Endothelial cell (in vitro differentiated cells): ENCODE results near the gene RAPGEF5. TPM values are rescaled to one million over a fixed set of nuclear protein-coding genes. Genes with fewer than 3 reads are reported as not detected.

ENCODE experiments used
- DNase-seq: peaks from one replicate; pipeline ENCODE4 v3.0.0; 2021; ENCODE audit warnings: low spot score
- H3K27ac Mint-ChIP-seq: one replicate; pipeline ENCODE4 v1.8.0; 2021; ENCODE audit warnings: mixed read lengths, inconsistent platforms; ENCODE audit not compliant: unreplicated experiment
- H3K27me3 Mint-ChIP-seq: one replicate; pipeline ENCODE4 v1.8.0; 2021; ENCODE audit warnings: mild to moderate bottlenecking, moderate library complexity, mixed read lengths, inconsistent platforms; ENCODE audit not compliant: unreplicated experiment
- H3K36me3 Mint-ChIP-seq: one replicate; pipeline ENCODE4 v1.8.0; 2021; ENCODE audit warnings: mild to moderate bottlenecking, low read depth, mixed read lengths, inconsistent platforms; ENCODE audit not compliant: unreplicated experiment
- H3K4me1 Mint-ChIP-seq: one replicate; pipeline ENCODE4 v1.8.0; 2021; ENCODE audit warnings: mild to moderate bottlenecking, mixed read lengths, inconsistent platforms; ENCODE audit not compliant: unreplicated experiment
- H3K4me3 Mint-ChIP-seq: one replicate; pipeline ENCODE4 v1.8.0; 2021; ENCODE audit warnings: mild to moderate bottlenecking, mixed read lengths, inconsistent platforms; ENCODE audit not compliant: unreplicated experiment
- H3K9me3 Mint-ChIP-seq: one replicate; pipeline ENCODE4 v1.8.0; 2021; ENCODE audit warnings: mixed read lengths, inconsistent platforms; ENCODE audit not compliant: unreplicated experiment
- CTCF ChIP-seq: fragments of 200-600 bp; sonication (generic); IDR thresholded peaks from one replicate; pipeline ENCODE4 v1.5.0; 2021; ENCODE audit warnings: antibody characterized with exemption; ENCODE audit not compliant: unreplicated experiment
- total RNA-seq: library from RNA; stranded (reverse); fragmentation: NEBNext Ultra II Directional; extraction: Animal tissue kit (Norgen Biotek cat#: 25700); gene quantifications from one replicate; pipeline ENCODE4 v1.2.1, GENCODE V29; 2021; ENCODE audit not compliant: unreplicated experiment

The RAPGEF5 gene
- total RNA-seq, 1 donor from 2014 or later = 135 TPM

DNA sequence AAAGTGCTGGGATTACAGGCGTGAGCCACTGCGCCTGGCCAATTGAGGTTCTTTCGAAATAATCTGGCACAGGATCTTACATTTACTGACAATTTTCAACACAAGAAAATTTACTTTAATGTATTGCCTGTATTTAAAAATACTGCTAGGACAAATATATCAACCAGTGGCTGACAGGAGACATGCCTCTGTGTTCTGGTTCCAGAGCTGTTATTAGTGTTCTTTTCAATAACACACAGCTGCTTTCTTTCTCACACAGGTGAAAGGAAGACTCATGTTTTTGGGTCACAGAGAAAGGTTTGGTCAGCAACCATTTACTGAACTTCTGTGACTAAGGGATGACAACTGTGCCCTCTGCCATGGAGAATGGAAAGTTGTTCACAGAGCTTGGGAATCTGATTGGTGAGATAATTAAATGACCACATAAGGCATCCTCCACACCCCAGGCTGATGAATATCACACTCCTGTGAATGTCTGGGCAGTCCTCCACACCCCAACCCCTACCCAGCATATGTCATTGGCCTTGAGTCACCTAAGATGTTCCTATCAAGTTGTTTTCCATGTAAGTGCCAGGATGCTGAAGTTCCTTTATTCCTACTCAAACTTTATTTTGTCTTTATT lies 180.1 kb downstream of the RAPGEF5 start:
- no peak for TF ChIP-seq CTCF
- H3K4me3 Mint-ChIP-seq = no peak overlapping the region
- no peak for DNase-seq
- no peaks in the 10 kb centered on the region for H3K9me3 Mint-ChIP-seq
- H3K27me3 Mint-ChIP-seq = peaks cover 7% of the 10 kb centered on the region
- H3K4me1 Mint-ChIP-seq = peaks cover 37% of the 10 kb centered on the region
- H3K36me3 Mint-ChIP-seq = peaks cover 53% of the 10 kb centered on the region
- H3K27ac Mint-ChIP-seq = no peak overlapping the region

DNA sequence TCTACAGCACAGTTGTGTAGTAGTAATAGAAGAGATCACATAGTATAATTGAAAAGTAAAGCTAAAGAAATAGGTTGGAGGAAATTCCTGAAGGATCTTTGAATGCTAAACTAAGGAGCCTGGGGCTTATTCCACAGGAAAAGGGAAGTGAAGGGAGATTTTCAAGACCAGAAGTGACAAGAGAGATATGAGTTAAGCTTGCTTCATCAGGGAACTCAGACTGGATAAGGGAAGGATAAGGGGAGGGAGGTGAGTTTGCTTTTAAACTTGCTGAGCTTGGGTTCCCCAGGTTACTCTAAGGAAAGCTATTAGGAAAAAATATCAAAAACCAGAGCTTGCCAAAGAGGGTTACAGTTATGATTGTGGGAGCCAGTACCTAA lies 182.4 kb downstream of the RAPGEF5 start:
- H3K36me3 Mint-ChIP-seq = peaks cover 34% of the 10 kb centered on the region

DNA sequence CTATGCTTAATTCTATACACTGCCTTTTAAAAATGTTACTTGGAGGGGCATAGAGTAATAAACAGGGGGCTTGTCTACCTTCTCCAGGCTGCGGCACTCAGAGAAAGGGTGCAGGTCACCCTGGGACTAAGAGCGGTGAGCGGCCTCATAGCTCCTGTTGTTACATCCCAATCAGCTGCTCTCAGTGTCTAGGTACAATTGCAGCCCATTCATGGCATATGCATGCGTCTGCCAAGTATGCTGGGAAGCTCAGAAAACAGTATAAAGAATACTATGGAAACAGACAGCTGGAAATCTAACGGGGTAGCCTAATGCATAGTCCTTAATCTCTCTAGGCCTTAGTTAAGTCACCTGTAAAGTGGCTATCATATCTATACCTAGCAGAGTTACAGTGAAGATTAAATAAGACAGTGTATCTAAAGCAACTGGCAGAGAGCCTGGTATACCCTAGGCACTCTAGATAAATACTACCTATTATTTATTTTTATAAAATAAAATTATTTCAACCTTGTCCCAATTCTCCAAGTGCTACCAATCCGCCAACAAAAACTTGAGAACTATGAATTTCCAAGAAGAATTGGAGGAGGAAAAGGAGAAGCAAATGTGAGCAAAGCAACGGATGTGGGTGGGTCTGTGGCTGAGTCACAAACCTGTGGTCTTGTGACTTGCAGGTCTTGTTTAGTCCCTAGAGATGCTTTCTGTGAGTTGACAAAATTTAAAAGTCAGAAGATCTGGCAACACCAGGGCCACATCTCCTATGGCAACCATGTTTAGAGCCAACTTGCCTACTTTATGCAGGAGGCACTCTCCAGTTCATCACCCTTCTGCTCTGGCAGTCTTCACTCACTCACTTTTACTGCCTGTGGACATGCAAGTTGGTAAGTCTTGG lies 183.0 kb downstream of the RAPGEF5 start:
- H3K4me1 Mint-ChIP-seq = peaks cover 37% of the 10 kb centered on the region
- H3K27ac Mint-ChIP-seq = peak overlapping the region; percentile 70
- no peak for DNase-seq
- no peak for TF ChIP-seq CTCF
- peaks cover 7% of the 10 kb centered on the region for H3K27me3 Mint-ChIP-seq
- H3K36me3 Mint-ChIP-seq = peaks cover 30% of the 10 kb centered on the region
- peak overlapping the region; percentile 17 for H3K4me3 Mint-ChIP-seq
- no peaks in the 10 kb centered on the region for H3K9me3 Mint-ChIP-seq

More for the DNA sequence above, 182.4 kb downstream of the RAPGEF5 start:
- Mint-ChIP-seq H3K27me3 (peaks cover 7% of the 10 kb centered on the region), H3K4me3 (peak overlapping the region; percentile 17), H3K4me1 (peaks cover 37% of the 10 kb centered on the region), H3K27ac (peak overlapping the region; percentile 70), H3K9me3 (no peaks in the 10 kb centered on the region)
- no peak for TF ChIP-seq CTCF
- DNase-seq = no peak

GRCh38 chr7:22168129-22168634 lies 188.8 kb downstream of the RAPGEF5 start:
- no peak overlapping the region for H3K27ac Mint-ChIP-seq
- H3K36me3 Mint-ChIP-seq = peaks cover 6% of the 10 kb centered on the region
- no peaks in the 10 kb centered on the region for H3K27me3 Mint-ChIP-seq
- no peaks in the 10 kb centered on the region for H3K9me3 Mint-ChIP-seq
- no peak overlapping the region for H3K4me3 Mint-ChIP-seq
- no peak for DNase-seq
- H3K4me1 Mint-ChIP-seq = peaks cover 3% of the 10 kb centered on the region
- TF ChIP-seq CTCF = no peak

GRCh38 chr7:22167482-22167881 lies 189.5 kb downstream of the RAPGEF5 start:
- H3K4me3 Mint-ChIP-seq = no peak overlapping the region
- H3K27me3 Mint-ChIP-seq = no peaks in the 10 kb centered on the region
- H3K4me1 Mint-ChIP-seq = peaks cover 3% of the 10 kb centered on the region
- peaks cover 8% of the 10 kb centered on the region for H3K36me3 Mint-ChIP-seq
- DNase-seq = no peak
- no peaks in the 10 kb centered on the region for H3K9me3 Mint-ChIP-seq
- TF ChIP-seq CTCF = no peak
- H3K27ac Mint-ChIP-seq = no peak overlapping the region
